ENCODE results near the gene LCN10.
A peak's percentile ranks its signal among the peaks of the same experiment; 100 is the strongest.
"Not testable (repeated sequence)": the region's sequence is repeated elsewhere in the genome, so short reads cannot be mapped to it uniquely, and the experiment has no call there.

LCN10 gene

GRCh38 chr9:136742591-136743391 lies at the start of gene LCN10:
LCN10 (minus strand) TSS chr9:136742940; CDS start chr9:136742903, 37 bp downstream.
- DNase-seq (ENCODE audit: extremely low read depth, insufficient read length), result no peak
- TF ChIP-seq, protein P1, sequence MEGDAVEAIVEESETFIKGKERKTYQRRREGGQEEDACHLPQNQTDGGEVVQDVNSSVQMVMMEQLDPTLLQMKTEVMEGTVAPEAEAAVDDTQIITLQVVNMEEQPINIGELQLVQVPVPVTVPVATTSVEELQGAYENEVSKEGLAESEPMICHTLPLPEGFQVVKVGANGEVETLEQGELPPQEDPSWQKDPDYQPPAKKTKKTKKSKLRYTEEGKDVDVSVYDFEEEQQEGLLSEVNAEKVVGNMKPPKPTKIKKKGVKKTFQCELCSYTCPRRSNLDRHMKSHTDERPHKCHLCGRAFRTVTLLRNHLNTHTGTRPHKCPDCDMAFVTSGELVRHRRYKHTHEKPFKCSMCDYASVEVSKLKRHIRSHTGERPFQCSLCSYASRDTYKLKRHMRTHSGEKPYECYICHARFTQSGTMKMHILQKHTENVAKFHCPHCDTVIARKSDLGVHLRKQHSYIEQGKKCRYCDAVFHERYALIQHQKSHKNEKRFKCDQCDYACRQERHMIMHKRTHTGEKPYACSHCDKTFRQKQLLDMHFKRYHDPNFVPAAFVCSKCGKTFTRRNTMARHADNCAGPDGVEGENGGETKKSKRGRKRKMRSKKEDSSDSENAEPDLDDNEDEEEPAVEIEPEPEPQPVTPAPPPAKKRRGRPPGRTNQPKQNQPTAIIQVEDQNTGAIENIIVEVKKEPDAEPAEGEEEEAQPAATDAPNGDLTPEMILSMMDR (IDR thresholded peaks at IDR 0.05; ENCODE audit: insufficient read depth, low read length, poor library complexity, severe bottlenecking), result peak; percentile 11
- no peaks in the 10 kb centered on the region for H3K36me3 ChIP-seq (ENCODE audit: control insufficient read depth, insufficient read depth, low read length)
- H3K4me3 ChIP-seq (replicated peaks; ENCODE audit: low read depth, low read length), result no peak within 1 kb of the TSS
- no peaks in the 10 kb centered on the region; the same call in 1 of the 2 replicates for H3K27me3 ChIP-seq (replicated peaks; ENCODE audit: control insufficient read depth, insufficient read depth, low read length)

DNA sequence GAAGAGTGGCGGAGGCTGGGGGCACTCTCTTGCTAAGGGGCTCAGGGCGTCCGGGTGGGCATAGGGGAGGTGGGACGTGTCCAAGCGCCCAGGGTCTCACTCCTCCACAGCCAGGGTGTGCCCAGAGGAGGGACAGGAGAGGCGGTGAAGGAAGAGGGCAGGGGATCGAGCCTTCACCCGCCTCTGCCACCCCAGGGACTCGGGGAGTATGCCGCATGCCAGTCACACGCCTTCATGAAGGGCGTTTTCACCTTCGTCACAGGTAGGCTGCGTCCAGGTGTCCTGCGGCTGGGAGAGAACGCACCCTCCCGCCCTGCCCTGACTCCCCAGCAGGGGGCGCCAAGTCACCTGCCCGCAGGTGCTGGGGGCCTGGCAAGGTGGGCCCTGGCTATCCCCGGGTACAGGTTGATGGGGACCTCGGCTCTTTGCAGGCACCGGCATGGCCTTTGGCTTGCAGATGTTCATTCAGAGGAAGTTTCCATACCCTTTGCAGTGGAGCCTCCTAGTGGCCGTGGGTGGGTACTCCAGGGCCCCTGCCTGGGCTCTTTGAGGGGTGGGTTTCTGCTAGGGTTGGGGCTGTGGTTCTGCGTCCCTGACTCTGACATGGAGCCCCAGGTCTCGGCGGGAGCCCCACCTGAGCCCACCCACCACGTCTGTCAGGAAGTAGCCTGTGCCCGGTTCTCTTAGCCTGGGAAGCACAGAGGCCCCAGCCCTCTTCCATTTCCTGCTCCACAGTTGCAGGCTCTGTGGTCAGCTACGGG lies 49.0 kb upstream of the LCN10 start:
- no peaks in the 10 kb centered on the region; the same call in 1 of the 2 replicates for H3K27me3 ChIP-seq (replicated peaks; ENCODE audit: control insufficient read depth, insufficient read depth, low read length)
- H3K4me3 ChIP-seq (replicated peaks; ENCODE audit: low read depth, low read length), result peak overlapping the region; percentile 73
- no peaks in the 10 kb centered on the region; the same call in 1 of the 2 replicates for H3K36me3 ChIP-seq (ENCODE audit: control insufficient read depth, insufficient read depth, low read length)
- DNase-seq (ENCODE audit: extremely low read depth, insufficient read length), result peak; percentile 75
- TF ChIP-seq, protein P1 (IDR thresholded peaks at IDR 0.05; ENCODE audit: insufficient read depth, low read length, poor library complexity, severe bottlenecking), result peak; percentile 99

- TF ChIP-seq, protein P1 (IDR thresholded peaks at IDR 0.05; ENCODE audit: insufficient read depth, low read length, poor library complexity, severe bottlenecking), result no peak
- peak; percentile 99 for DNase-seq (ENCODE audit: extremely low read depth, insufficient read length)
- Histone ChIP-seq H3K36me3 (ENCODE audit: control insufficient read depth, insufficient read depth, low read length) (no peaks in the 10 kb centered on the region; the same call in 1 of the 2 replicates), H3K4me3 (replicated peaks; ENCODE audit: low read depth, low read length) (peak within 1 kb of the TSS; percentile 73), H3K27me3 (replicated peaks; ENCODE audit: control insufficient read depth, insufficient read depth, low read length) (no peaks in the 10 kb centered on the region; the same call in 1 of the 2 replicates)
Observed at GRCh38 chr9:136790640-136791515, 48.1 kb upstream of the LCN10 start, which contains the start of gene TMEM141. TMEM141 (plus strand) TSS chr9:136791344; CDS start chr9:136791371, 27 bp downstream.

DNA sequence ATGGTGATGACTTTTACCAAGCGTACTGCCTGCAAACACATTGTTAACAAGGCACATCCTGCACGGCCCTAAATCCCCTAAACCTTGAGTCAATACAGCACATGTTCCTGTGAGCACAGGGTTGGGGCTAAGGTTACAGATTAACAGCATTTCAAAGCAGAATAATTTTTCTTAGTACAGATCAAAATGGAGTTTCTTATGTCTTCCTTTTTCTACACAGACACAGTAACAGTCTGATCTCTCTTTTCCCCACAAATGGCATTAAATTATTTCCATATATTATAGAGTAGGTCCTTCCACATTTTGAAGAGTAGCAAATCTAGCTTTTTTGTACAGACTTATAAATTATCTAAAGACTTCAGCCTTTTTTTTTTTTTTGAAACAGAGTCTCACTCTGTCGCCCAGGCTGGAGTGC lies 46.8 kb upstream of the LCN10 start:
- TF ChIP-seq, protein P1 (IDR thresholded peaks at IDR 0.05; ENCODE audit: insufficient read depth, low read length, poor library complexity, severe bottlenecking), result no peak
- Histone ChIP-seq H3K4me3 (replicated peaks; ENCODE audit: low read depth, low read length) (no peak overlapping the region), H3K27me3 (replicated peaks; ENCODE audit: control insufficient read depth, insufficient read depth, low read length) (no peaks in the 10 kb centered on the region), H3K36me3 (ENCODE audit: control insufficient read depth, insufficient read depth, low read length) (no peaks in the 10 kb centered on the region; the same call in 1 of the 2 replicates)
- no peak for DNase-seq (ENCODE audit: extremely low read depth, insufficient read length)

- not testable (repeated sequence) for H3K36me3 ChIP-seq (ENCODE audit: control insufficient read depth, insufficient read depth, low read length); H3K4me3 ChIP-seq (replicated peaks; ENCODE audit: low read depth, low read length)
Observed at GRCh38 chr9:136788644-136789522, 46.1 kb upstream of the LCN10 start.

More at GRCh38 chr9:136788644-136789522, 46.1 kb upstream of the LCN10 start:
- DNase-seq (ENCODE audit: extremely low read depth, insufficient read length); H3K27me3 ChIP-seq (replicated peaks; ENCODE audit: control insufficient read depth, insufficient read depth, low read length): not testable (repeated sequence)
